GM12864 (cell line): ENCODE measurements around the gene HOXD9.

Experiments used
- DNase-seq: peaks from one replicate; pipeline ENCODE4 v3.0.0-alpha.2; 2011; ENCODE audit warnings: low read depth
- H3K4me3 ChIP-seq: 2 replicates; pipeline ENCODE4 v1.5.1; 2011; ENCODE audit warnings: mild to moderate bottlenecking, low read depth, low read length, control low read depth
- TF ChIP-seq, protein P1 (sequence below): IDR thresholded peaks from 2 replicates; pipeline ENCODE4 v1.5.1; 2011; ENCODE audit warnings: low read depth, mild to moderate bottlenecking, moderate library complexity, low read length, control low read depth, inconsistent platforms; ENCODE audit errors: missing control alignments

The HOXD9 gene

DNA sequence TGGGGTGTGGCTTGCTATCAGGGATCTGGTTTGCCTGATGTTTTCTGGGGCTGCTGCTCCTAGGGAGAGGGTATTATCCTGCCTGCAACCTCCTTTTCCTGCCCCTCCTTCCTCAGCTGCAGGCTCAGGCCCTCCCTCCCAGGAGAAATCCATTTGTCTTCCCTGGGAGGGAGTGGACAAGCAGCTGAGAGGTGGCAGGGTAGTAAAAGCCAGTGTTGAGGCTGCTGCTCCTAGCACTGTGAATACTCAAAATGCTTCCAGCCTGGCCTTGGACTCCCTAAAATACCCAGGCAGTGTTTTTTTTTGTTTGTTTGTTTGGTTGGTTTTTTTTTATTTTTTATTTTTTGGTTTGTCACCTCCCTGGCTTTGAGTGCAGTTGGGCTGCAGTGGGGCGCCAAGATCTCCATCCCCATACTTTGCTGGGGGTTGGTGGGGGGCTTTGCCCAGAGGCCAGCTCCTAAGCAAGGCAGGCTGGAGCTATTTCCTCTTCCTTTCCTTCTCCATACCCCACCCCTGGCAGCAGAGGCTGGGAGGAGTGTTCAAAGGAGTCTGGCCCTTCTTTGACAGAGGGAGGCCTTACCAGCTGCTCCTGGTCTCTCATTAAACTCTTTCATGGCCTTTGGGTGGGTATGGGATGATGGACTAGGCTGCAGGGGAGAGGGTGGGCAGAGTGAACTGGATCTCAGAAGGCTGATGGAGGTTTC is 48.2 kb downstream of the HOXD9 start:
- no peak overlapping the region for H3K4me3 ChIP-seq
- TF ChIP-seq, protein P1, sequence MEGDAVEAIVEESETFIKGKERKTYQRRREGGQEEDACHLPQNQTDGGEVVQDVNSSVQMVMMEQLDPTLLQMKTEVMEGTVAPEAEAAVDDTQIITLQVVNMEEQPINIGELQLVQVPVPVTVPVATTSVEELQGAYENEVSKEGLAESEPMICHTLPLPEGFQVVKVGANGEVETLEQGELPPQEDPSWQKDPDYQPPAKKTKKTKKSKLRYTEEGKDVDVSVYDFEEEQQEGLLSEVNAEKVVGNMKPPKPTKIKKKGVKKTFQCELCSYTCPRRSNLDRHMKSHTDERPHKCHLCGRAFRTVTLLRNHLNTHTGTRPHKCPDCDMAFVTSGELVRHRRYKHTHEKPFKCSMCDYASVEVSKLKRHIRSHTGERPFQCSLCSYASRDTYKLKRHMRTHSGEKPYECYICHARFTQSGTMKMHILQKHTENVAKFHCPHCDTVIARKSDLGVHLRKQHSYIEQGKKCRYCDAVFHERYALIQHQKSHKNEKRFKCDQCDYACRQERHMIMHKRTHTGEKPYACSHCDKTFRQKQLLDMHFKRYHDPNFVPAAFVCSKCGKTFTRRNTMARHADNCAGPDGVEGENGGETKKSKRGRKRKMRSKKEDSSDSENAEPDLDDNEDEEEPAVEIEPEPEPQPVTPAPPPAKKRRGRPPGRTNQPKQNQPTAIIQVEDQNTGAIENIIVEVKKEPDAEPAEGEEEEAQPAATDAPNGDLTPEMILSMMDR: no peak
- no peak for DNase-seq

DNA sequence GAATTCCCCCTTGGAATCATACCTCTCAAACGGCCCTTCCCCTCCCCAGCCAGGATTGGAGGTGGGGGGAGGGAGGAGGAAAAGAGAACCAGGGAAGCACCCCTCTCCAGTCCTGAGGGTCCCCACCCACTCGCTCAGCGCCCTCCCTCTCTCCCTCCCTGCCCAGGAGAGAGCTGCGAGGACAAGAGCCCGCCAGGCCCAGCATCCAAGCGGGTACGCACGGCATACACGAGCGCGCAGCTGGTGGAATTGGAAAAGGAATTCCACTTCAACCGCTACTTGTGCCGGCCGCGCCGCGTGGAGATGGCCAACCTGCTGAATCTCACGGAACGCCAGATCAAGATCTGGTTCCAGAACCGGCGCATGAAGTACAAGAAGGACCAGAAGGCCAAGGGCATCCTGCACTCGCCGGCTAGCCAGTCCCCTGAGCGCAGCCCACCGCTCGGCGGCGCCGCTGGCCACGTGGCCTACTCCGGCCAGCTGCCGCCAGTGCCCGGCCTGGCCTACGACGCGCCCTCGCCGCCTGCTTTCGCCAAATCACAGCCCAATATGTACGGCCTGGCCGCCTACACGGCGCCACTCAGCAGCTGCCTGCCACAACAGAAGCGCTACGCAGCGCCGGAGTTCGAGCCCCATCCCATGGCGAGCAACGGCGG is 49.0 kb downstream of the HOXD9 start:
- no peak for DNase-seq
- H3K4me3 ChIP-seq: no peak overlapping the region
- TF ChIP-seq, protein P1: no peak

DNA sequence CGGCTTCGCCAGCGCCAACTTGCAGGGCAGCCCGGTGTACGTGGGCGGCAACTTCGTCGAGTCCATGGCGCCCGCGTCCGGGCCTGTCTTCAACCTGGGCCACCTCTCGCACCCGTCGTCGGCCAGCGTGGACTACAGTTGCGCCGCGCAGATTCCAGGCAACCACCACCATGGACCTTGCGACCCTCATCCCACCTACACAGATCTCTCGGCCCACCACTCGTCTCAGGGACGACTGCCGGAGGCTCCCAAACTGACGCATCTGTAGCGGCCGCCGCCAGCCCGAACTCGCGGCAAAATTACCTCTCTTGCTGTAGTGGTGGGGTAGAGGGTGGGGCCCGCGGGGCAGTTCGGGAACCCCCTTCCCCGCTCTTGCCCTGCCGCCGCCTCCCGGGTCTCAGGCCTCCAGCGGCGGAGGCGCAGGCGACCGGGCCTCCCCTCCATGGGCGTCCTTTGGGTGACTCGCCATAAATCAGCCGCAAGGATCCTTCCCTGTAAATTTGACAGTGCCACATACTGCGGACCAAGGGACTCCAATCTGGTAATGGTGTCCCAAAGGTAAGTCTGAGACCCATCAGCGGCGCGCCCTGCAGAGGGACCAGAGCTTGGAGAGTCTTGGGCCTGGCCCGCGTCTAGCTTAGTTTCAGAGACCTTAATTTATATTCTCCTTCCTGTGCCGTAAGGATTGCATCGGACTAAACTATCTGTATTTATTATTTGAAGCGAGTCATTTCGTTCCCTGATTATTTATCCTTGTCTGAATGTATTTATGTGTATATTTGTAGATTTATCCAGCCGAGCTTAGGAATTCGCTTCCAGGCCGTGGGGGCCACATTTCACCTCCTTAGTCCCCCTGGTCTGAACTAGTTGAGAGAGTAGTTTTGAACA is 49.7 kb downstream of the HOXD9 start:
- DNase-seq: no peak
- H3K4me3 ChIP-seq: no peak overlapping the region
- TF ChIP-seq, protein P1: no peak

DNA sequence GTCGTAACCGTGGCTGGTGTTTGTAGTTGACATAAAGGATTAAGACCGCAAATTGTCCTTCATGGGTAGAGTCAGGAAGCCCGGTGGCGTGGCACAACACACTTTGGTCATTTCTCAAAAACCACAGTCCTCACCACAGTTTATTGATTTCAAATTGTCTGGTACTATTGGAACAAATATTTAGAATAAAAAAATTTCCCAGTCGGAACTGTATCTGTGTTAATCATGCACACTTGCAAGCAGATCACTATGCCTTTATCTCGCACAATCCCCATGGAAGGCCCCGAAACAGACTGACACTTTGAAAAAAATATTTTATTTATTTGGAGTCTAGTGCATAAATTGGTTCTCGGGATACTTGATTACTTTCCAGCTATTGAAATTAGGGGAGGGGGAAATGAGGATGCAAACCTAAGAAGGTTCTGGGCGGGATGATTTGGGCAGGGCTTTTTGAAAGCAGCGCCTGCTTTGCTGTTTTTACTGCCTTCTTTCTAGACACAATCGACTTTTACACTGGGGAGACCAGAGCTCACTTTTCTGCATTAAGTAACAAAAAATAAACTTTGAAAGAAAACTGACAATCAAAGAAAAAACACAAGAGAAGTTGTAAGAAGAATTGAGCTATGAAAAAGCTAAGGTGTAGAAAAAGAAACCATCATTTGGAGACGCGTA is 50.5 kb downstream of the HOXD9 start:
- DNase-seq: no peak
- H3K4me3 ChIP-seq: no peak overlapping the region
- TF ChIP-seq, protein P1: no peak

DNA sequence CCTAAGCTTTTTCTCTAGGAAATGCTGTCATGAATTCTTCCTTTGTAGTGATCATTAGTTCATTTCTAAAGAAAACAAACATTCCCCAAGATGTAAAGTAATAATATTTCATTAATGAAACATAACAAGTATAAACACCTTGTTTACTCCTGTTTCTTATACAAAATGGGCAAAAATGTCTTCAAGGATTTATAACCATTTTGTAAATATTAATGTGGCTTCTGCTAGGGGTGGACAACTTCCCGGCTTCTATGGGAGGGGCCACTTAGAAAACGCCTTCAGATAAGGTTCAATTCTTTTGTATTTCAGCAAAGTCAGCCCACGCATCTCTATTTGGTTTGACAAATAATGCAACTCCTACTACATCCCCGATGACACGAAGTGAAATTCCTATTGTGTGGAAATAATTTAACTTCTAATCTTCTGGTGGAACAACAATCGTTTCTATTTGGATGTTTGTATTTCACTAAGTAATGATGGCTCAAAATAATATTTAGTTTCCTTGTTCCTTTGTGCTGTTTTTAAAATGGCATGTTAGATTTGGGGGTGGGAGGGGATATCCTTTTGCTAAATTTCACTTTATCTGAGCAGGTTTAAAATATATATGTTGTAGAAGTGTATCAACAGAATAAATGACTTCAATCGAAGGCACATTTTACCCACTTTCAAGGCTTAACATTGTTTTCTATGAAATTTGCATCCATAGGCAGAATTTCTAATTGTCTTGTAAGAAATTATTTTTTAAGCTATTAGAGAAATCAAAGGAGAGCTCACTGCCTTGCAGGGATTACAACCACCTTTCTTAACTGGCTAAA is 51.3 kb downstream of the HOXD9 start:
- H3K4me3 ChIP-seq: no peak overlapping the region
- DNase-seq: no peak
- TF ChIP-seq, protein P1: no peak

DNA sequence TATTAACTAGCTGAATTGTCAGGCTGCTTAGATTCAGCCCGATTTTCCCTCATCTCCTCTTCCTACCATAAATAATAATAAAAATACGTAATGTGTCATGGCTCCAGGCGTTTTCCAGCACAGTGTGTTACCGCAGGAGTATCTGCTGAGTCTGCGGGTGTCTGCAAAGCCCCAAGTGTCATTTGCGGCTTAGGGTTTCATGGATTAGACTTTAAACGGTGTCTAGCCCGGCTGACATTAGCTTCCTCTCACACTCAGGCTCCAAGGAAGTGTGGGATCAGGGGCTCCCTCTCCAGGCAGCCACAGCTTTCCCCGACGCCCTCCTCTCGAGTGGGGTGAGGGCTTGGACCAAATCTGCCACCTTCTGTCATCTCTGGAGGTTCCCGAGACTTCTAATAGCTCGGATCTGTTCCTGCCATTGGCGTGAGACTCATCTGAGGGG is 51.9 kb downstream of the HOXD9 start:
- TF ChIP-seq, protein P1: no peak
- no peak for DNase-seq
- no peak overlapping the region for H3K4me3 ChIP-seq
